ENCODE data around the gene NCK2. TPM values are rescaled to one million over a fixed set of nuclear protein-coding genes. Genes with fewer than 3 reads are reported as not detected.
A peak's percentile ranks its signal among the peaks of the same experiment; 100 is the strongest.

NCK2 gene
- total RNA-seq, 1 experiment from 2014 or later, result 89.0 TPM

GRCh38 chr2:105849431-105850179, 104.9 kb downstream of the NCK2 start:
- H3K36me3 Mint-ChIP-seq (ENCODE audit: insufficient read depth, unreplicated experiment), result peaks cover 46% of the 10 kb centered on the region
- H3K9me3 Mint-ChIP-seq (ENCODE audit: unreplicated experiment), result no peaks in the 10 kb centered on the region
- H3K27ac Mint-ChIP-seq (ENCODE audit: unreplicated experiment), result no peak overlapping the region
- CTCF ChIA-PET, result no interaction called here
- H3K4me1 Mint-ChIP-seq (ENCODE audit: low read depth, unreplicated experiment), result peaks cover 40% of the 10 kb centered on the region
- H3K27me3 Mint-ChIP-seq (ENCODE audit: insufficient read depth, unreplicated experiment), result no peaks in the 10 kb centered on the region
- no peak overlapping the region for H3K4me3 ChIP-seq (ENCODE audit: low read depth, low read length)
- no TSS peak for BruUV-seq (replicated peaks)
- no peaks in the 10 kb centered on the region for H3K36me3 ChIP-seq (ENCODE audit: control insufficient read depth, insufficient read depth, low read length)
- intact Hi-C loops (cut with micrococcal nuclease; ENCODE audit: unreplicated experiment), result no loop called here
- no peak for DNase-seq
- H3K27me3 ChIP-seq (replicated peaks; ENCODE audit: control insufficient read depth, insufficient read depth, low read length), result no peaks in the 10 kb centered on the region
- H3K9me3 ChIP-seq, result no peaks in the 10 kb centered on the region
- H3K4me1 ChIP-seq, result peaks cover 31% of the 10 kb centered on the region
- TF ChIP-seq, protein P1, sequence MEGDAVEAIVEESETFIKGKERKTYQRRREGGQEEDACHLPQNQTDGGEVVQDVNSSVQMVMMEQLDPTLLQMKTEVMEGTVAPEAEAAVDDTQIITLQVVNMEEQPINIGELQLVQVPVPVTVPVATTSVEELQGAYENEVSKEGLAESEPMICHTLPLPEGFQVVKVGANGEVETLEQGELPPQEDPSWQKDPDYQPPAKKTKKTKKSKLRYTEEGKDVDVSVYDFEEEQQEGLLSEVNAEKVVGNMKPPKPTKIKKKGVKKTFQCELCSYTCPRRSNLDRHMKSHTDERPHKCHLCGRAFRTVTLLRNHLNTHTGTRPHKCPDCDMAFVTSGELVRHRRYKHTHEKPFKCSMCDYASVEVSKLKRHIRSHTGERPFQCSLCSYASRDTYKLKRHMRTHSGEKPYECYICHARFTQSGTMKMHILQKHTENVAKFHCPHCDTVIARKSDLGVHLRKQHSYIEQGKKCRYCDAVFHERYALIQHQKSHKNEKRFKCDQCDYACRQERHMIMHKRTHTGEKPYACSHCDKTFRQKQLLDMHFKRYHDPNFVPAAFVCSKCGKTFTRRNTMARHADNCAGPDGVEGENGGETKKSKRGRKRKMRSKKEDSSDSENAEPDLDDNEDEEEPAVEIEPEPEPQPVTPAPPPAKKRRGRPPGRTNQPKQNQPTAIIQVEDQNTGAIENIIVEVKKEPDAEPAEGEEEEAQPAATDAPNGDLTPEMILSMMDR (IDR thresholded peaks at IDR 0.05; ENCODE audit: insufficient read depth in 1 of 2, low read depth in 1 of 2, low read length in 1 of 2, severe bottlenecking in 1 of 2, unreplicated experiment in 1 of 2), result no peak
- POLR2A ChIA-PET, result no interaction called here
- H3K4me3 Mint-ChIP-seq (ENCODE audit: unreplicated experiment), result no peak overlapping the region

DNA sequence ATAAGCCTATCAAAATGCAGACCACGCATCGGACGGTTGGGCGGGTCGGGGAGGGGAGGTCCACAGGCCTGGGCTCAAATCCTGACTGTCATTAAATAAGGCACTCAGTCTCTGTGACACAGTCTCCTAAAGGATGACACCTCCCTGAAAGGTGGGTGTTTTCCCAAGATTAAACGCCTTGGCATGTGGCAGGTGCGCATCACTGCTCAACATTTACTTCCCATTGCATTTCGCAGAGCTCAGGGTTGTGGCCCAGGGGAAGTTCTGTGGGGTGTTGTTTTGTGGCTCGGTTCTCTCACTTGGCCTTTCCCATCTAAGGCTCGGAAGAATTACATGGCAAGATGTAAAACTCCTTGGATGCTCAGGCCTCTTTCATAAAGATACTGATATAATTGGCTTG, 107.4 kb downstream of the NCK2 start:
- peaks cover 54% of the 10 kb centered on the region for H3K36me3 Mint-ChIP-seq (ENCODE audit: insufficient read depth, unreplicated experiment)
- intact Hi-C loops (cut with micrococcal nuclease; ENCODE audit: unreplicated experiment), result loop anchor here (2.0 kb wide), 1 partner anchor 39 kb away; no protein-coding TSS in a partner anchor
- H3K9me3 Mint-ChIP-seq (ENCODE audit: unreplicated experiment), result no peaks in the 10 kb centered on the region
- H3K27ac Mint-ChIP-seq (ENCODE audit: unreplicated experiment), result peak overlapping the region; percentile 88
- H3K4me3 Mint-ChIP-seq (ENCODE audit: unreplicated experiment), result peak overlapping the region; percentile 74
- H3K4me1 Mint-ChIP-seq (ENCODE audit: low read depth, unreplicated experiment), result peaks cover 37% of the 10 kb centered on the region
- peaks cover 37% of the 10 kb centered on the region for H3K4me1 ChIP-seq
- ChIA-PET CTCF (no interaction called here), POLR2A (no interaction called here)
- no peaks in the 10 kb centered on the region for H3K27me3 ChIP-seq (replicated peaks; ENCODE audit: control insufficient read depth, insufficient read depth, low read length)
- H3K4me3 ChIP-seq (ENCODE audit: low read depth, low read length), result no peak overlapping the region
- BruUV-seq (replicated peaks), result no TSS peak
- TF ChIP-seq, protein P1 (IDR thresholded peaks at IDR 0.05; ENCODE audit: insufficient read depth in 1 of 2, low read depth in 1 of 2, low read length in 1 of 2, severe bottlenecking in 1 of 2, unreplicated experiment in 1 of 2), result no peak
- no peaks in the 10 kb centered on the region for H3K9me3 ChIP-seq
- no peaks in the 10 kb centered on the region; the same call in 1 of the 2 replicates for H3K36me3 ChIP-seq (ENCODE audit: control insufficient read depth, insufficient read depth, low read length)
- no peak for DNase-seq
- H3K27me3 Mint-ChIP-seq (ENCODE audit: insufficient read depth, unreplicated experiment), result no peaks in the 10 kb centered on the region

DNA sequence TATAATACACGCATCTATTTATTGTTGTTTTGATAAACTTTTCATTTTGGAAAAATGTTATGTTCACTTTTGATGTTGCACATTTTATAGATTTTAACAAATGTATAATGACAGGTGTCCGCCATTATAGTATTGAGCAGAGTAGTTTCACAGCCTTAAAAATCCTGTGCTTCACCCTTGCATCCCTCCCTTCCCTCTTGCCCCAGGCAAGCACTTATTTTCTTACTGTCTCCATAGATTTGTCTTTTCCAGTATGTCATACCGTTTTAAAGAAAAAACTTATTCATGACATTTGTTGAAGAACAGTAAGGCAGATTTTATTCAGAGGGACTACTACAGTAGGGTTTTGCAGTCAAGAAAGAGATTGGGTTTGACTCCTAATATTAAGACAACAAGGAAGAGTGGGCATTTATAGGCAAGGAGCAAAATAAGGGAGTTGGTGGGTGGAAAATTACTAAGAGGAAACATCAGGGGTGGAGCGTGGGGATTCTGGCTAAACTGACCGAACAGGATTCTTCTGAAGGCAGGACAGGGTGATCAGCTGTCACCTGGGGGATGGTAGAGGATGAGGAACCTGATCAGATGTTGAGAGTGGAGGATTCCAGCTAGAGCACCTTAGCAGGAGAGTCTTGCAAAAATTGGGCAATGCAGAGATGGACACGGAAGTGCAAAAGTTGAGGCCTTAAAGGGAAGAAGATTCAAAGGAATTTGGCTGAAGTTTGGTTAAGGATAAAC, 108.8 kb downstream of the NCK2 start:
- Histone ChIP-seq H3K4me3 (ENCODE audit: low read depth, low read length) (no peak overlapping the region), H3K36me3 (ENCODE audit: control insufficient read depth, insufficient read depth, low read length) (no peaks in the 10 kb centered on the region; the same call in 1 of the 2 replicates), H3K27me3 (replicated peaks; ENCODE audit: control insufficient read depth, insufficient read depth, low read length) (no peaks in the 10 kb centered on the region), H3K9me3 (no peaks in the 10 kb centered on the region), H3K4me1 (peaks cover 37% of the 10 kb centered on the region)
- ChIA-PET POLR2A (no interaction called here), CTCF (no interaction called here)
- no peaks in the 10 kb centered on the region for H3K27me3 Mint-ChIP-seq (ENCODE audit: insufficient read depth, unreplicated experiment)
- H3K4me1 Mint-ChIP-seq (ENCODE audit: low read depth, unreplicated experiment), result peaks cover 40% of the 10 kb centered on the region
- peaks cover 58% of the 10 kb centered on the region for H3K36me3 Mint-ChIP-seq (ENCODE audit: insufficient read depth, unreplicated experiment)
- BruUV-seq (replicated peaks), result no TSS peak
- peak overlapping the region; percentile 60 for H3K27ac Mint-ChIP-seq (ENCODE audit: unreplicated experiment)
- peak; percentile 84 for DNase-seq
- peak overlapping the region; percentile 46 for H3K4me3 Mint-ChIP-seq (ENCODE audit: unreplicated experiment)
- no peaks in the 10 kb centered on the region for H3K9me3 Mint-ChIP-seq (ENCODE audit: unreplicated experiment)
- TF ChIP-seq, protein P1 (IDR thresholded peaks at IDR 0.05; ENCODE audit: insufficient read depth in 1 of 2, low read depth in 1 of 2, low read length in 1 of 2, severe bottlenecking in 1 of 2, unreplicated experiment in 1 of 2), result no peak
- intact Hi-C loops (cut with micrococcal nuclease; ENCODE audit: unreplicated experiment), result loop anchor here (1.0 to 2.0 kb wide), 2 partner anchors 35 to 41 kb away; no protein-coding TSS in a partner anchor
